ENCODE results near the gene PLCB4.

The PLCB4 gene

GRCh38 chr20:9495701-9496100 is 426.8 kb downstream of the PLCB4 start:
- no peak overlapping the region for H3K4me3 ChIP-seq (replicated peaks; ENCODE audit: low read depth, low read length)
- no peak for DNase-seq (ENCODE audit: extremely low read depth, low read depth)
- no peak for TF ChIP-seq CTCF (IDR thresholded peaks at IDR 0.05; ENCODE audit: low read depth, low read length, missing control alignments)

- TF ChIP-seq CTCF (IDR thresholded peaks at IDR 0.05; ENCODE audit: low read depth, low read length, missing control alignments) = no peak
- no peak overlapping the region for H3K4me3 ChIP-seq (replicated peaks; ENCODE audit: low read depth, low read length)
- no peak for DNase-seq (ENCODE audit: extremely low read depth, low read depth)
Measured at GRCh38 chr20:9496155-9496554, 427.3 kb downstream of the PLCB4 start.

- H3K4me3 ChIP-seq (replicated peaks; ENCODE audit: low read depth, low read length) = no peak overlapping the region
- no peak for TF ChIP-seq CTCF (IDR thresholded peaks at IDR 0.05; ENCODE audit: low read depth, low read length, missing control alignments)
- DNase-seq (ENCODE audit: extremely low read depth, low read depth) = no peak
Measured at GRCh38 chr20:9498322-9498721, 429.4 kb downstream of the PLCB4 start.

- DNase-seq (ENCODE audit: extremely low read depth, low read depth) = no peak
- no peak overlapping the region for H3K4me3 ChIP-seq (replicated peaks; ENCODE audit: low read depth, low read length)
- TF ChIP-seq CTCF (IDR thresholded peaks at IDR 0.05; ENCODE audit: low read depth, low read length, missing control alignments) = no peak
Measured at GRCh38 chr20:9499126-9499899, 430.4 kb downstream of the PLCB4 start.

GRCh38 chr20:9500121-9500520 is 431.2 kb downstream of the PLCB4 start:
- no peak overlapping the region for H3K4me3 ChIP-seq (replicated peaks; ENCODE audit: low read depth, low read length)
- DNase-seq (ENCODE audit: extremely low read depth, low read depth) = no peak
- TF ChIP-seq CTCF (IDR thresholded peaks at IDR 0.05; ENCODE audit: low read depth, low read length, missing control alignments) = no peak

GRCh38 chr20:9501473-9501872 is 432.6 kb downstream of the PLCB4 start:
- TF ChIP-seq CTCF (IDR thresholded peaks at IDR 0.05; ENCODE audit: low read depth, low read length, missing control alignments) = no peak
- DNase-seq (ENCODE audit: extremely low read depth, low read depth) = no peak
- H3K4me3 ChIP-seq (replicated peaks; ENCODE audit: low read depth, low read length) = no peak overlapping the region

Data from HFF-Myc (cell line).